Measurements from ENCODE around the gene TUT1.
A peak's percentile ranks its signal among the peaks of the same experiment; 100 is the strongest.

TUT1 gene

GRCh38 chr11:62603776-62604299 lies 12.5 kb upstream of the TUT1 start:
- no peak overlapping the region for H3K4me3 ChIP-seq (ENCODE audit: low read depth, low read length)
- H3K9ac ChIP-seq (ENCODE audit: low read length): no peak overlapping the region
- H3K27ac ChIP-seq (ENCODE audit: low read depth, low read length): no peak overlapping the region
- peaks cover 6% of the 10 kb centered on the region for H3K36me3 ChIP-seq (ENCODE audit: control insufficient read depth, insufficient read depth, low read length)
- peaks cover 24% of the 10 kb centered on the region for H3K4me1 ChIP-seq (ENCODE audit: control insufficient read depth, insufficient read depth, low read length)
- H3K9me3 ChIP-seq (ENCODE audit: control insufficient read depth, insufficient read depth, low read depth, low read length): no peaks in the 10 kb centered on the region
- peaks cover 18% of the 10 kb centered on the region for H3K27me3 ChIP-seq (ENCODE audit: control insufficient read depth, insufficient read depth, low read length)

GRCh38 chr11:62603072-62603408 lies 11.7 kb upstream of the TUT1 start:
- no peak overlapping the region for H3K27ac ChIP-seq (ENCODE audit: low read depth, low read length)
- H3K9ac ChIP-seq (ENCODE audit: low read length): peak overlapping the region; percentile 82
- peaks cover 8% of the 10 kb centered on the region for H3K36me3 ChIP-seq (ENCODE audit: control insufficient read depth, insufficient read depth, low read length)
- peaks cover 26% of the 10 kb centered on the region for H3K4me1 ChIP-seq (ENCODE audit: control insufficient read depth, insufficient read depth, low read length)
- H3K27me3 ChIP-seq (ENCODE audit: control insufficient read depth, insufficient read depth, low read length): peaks cover 18% of the 10 kb centered on the region
- H3K9me3 ChIP-seq (ENCODE audit: control insufficient read depth, insufficient read depth, low read depth, low read length): no peaks in the 10 kb centered on the region
- H3K4me3 ChIP-seq (ENCODE audit: low read depth, low read length): peak overlapping the region; percentile 86

GRCh38 chr11:62602141-62603071 lies 11.1 kb upstream of the TUT1 start:
- Histone ChIP-seq H3K27me3 (ENCODE audit: control insufficient read depth, insufficient read depth, low read length) (peaks cover 18% of the 10 kb centered on the region), H3K27ac (ENCODE audit: low read depth, low read length) (peak overlapping the region; percentile 45; the same call in 1 of the 2 replicates), H3K4me1 (ENCODE audit: control insufficient read depth, insufficient read depth, low read length) (peaks cover 26% of the 10 kb centered on the region), H3K9ac (ENCODE audit: low read length) (peak overlapping the region; percentile 82), H3K36me3 (ENCODE audit: control insufficient read depth, insufficient read depth, low read length) (peaks cover 15% of the 10 kb centered on the region), H3K9me3 (ENCODE audit: control insufficient read depth, insufficient read depth, low read depth, low read length) (no peaks in the 10 kb centered on the region), H3K4me3 (ENCODE audit: low read depth, low read length) (peak overlapping the region; percentile 86)

- peaks cover 21% of the 10 kb centered on the region for H3K36me3 ChIP-seq (ENCODE audit: control insufficient read depth, insufficient read depth, low read length)
- peaks cover 18% of the 10 kb centered on the region for H3K27me3 ChIP-seq (ENCODE audit: control insufficient read depth, insufficient read depth, low read length)
- no peaks in the 10 kb centered on the region for H3K9me3 ChIP-seq (ENCODE audit: control insufficient read depth, insufficient read depth, low read depth, low read length)
- H3K4me1 ChIP-seq (ENCODE audit: control insufficient read depth, insufficient read depth, low read length): peaks cover 23% of the 10 kb centered on the region
- peak within 1 kb of the TSS; percentile 96 for H3K27ac ChIP-seq (ENCODE audit: low read depth, low read length)
- peak within 1 kb of the TSS; percentile 97 for H3K9ac ChIP-seq (ENCODE audit: low read length)
- H3K4me3 ChIP-seq (ENCODE audit: low read depth, low read length): peak within 1 kb of the TSS; percentile 86
These were observed 10.2 kb upstream of the TUT1 start, which contains the start of gene MTA2 for GRCh38 chr11:62601372-62602140. MTA2 (minus strand) TSS chr11:62601865; CDS start chr11:62601450, 415 bp downstream.

GRCh38 chr11:62601122-62601371 lies 9.7 kb upstream of the TUT1 start:
- H3K27me3 ChIP-seq (ENCODE audit: control insufficient read depth, insufficient read depth, low read length): peaks cover 18% of the 10 kb centered on the region
- H3K9me3 ChIP-seq (ENCODE audit: control insufficient read depth, insufficient read depth, low read depth, low read length): no peaks in the 10 kb centered on the region
- H3K9ac ChIP-seq (ENCODE audit: low read length): peak overlapping the region; percentile 97
- peaks cover 23% of the 10 kb centered on the region for H3K4me1 ChIP-seq (ENCODE audit: control insufficient read depth, insufficient read depth, low read length)
- H3K36me3 ChIP-seq (ENCODE audit: control insufficient read depth, insufficient read depth, low read length): peaks cover 26% of the 10 kb centered on the region
- H3K27ac ChIP-seq (ENCODE audit: low read depth, low read length): peak overlapping the region; percentile 96
- H3K4me3 ChIP-seq (ENCODE audit: low read depth, low read length): peak overlapping the region; percentile 86

GRCh38 chr11:62600367-62601121 lies 9.2 kb upstream of the TUT1 start:
- peak overlapping the region; percentile 97 for H3K9ac ChIP-seq (ENCODE audit: low read length)
- H3K27me3 ChIP-seq (ENCODE audit: control insufficient read depth, insufficient read depth, low read length): peaks cover 18% of the 10 kb centered on the region
- peaks cover 23% of the 10 kb centered on the region for H3K4me1 ChIP-seq (ENCODE audit: control insufficient read depth, insufficient read depth, low read length)
- peaks cover 31% of the 10 kb centered on the region for H3K36me3 ChIP-seq (ENCODE audit: control insufficient read depth, insufficient read depth, low read length)
- H3K27ac ChIP-seq (ENCODE audit: low read depth, low read length): peak overlapping the region; percentile 96; the same call in 1 of the 2 replicates
- peak overlapping the region; percentile 86 for H3K4me3 ChIP-seq (ENCODE audit: low read depth, low read length)
- no peaks in the 10 kb centered on the region for H3K9me3 ChIP-seq (ENCODE audit: control insufficient read depth, insufficient read depth, low read depth, low read length)

- H3K9ac ChIP-seq (ENCODE audit: low read length): peak overlapping the region; percentile 97
- peaks cover 18% of the 10 kb centered on the region for H3K27me3 ChIP-seq (ENCODE audit: control insufficient read depth, insufficient read depth, low read length)
- no peak overlapping the region for H3K27ac ChIP-seq (ENCODE audit: low read depth, low read length)
- peaks cover 38% of the 10 kb centered on the region for H3K36me3 ChIP-seq (ENCODE audit: control insufficient read depth, insufficient read depth, low read length)
- peak overlapping the region; percentile 86 for H3K4me3 ChIP-seq (ENCODE audit: low read depth, low read length)
- peaks cover 20% of the 10 kb centered on the region for H3K4me1 ChIP-seq (ENCODE audit: control insufficient read depth, insufficient read depth, low read length)
- H3K9me3 ChIP-seq (ENCODE audit: control insufficient read depth, insufficient read depth, low read depth, low read length): no peaks in the 10 kb centered on the region
These were observed 8.6 kb upstream of the TUT1 start for GRCh38 chr11:62599901-62600300.

GRCh38 chr11:62599069-62599696 lies 7.9 kb upstream of the TUT1 start:
- H3K4me3 ChIP-seq (ENCODE audit: low read depth, low read length): peak overlapping the region; percentile 13
- H3K9me3 ChIP-seq (ENCODE audit: control insufficient read depth, insufficient read depth, low read depth, low read length): no peaks in the 10 kb centered on the region
- H3K27ac ChIP-seq (ENCODE audit: low read depth, low read length): no peak overlapping the region
- H3K4me1 ChIP-seq (ENCODE audit: control insufficient read depth, insufficient read depth, low read length): peaks cover 18% of the 10 kb centered on the region
- H3K27me3 ChIP-seq (ENCODE audit: control insufficient read depth, insufficient read depth, low read length): peaks cover 18% of the 10 kb centered on the region
- no peak overlapping the region for H3K9ac ChIP-seq (ENCODE audit: low read length)
- H3K36me3 ChIP-seq (ENCODE audit: control insufficient read depth, insufficient read depth, low read length): peaks cover 44% of the 10 kb centered on the region

GRCh38 chr11:62595124-62595523 lies 3.8 kb upstream of the TUT1 start:
- Histone ChIP-seq H3K36me3 (ENCODE audit: control insufficient read depth, insufficient read depth, low read length) (peaks cover 54% of the 10 kb centered on the region), H3K9ac (ENCODE audit: low read length) (no peak overlapping the region), H3K27ac (ENCODE audit: low read depth, low read length) (no peak overlapping the region), H3K4me3 (ENCODE audit: low read depth, low read length) (no peak overlapping the region), H3K27me3 (ENCODE audit: control insufficient read depth, insufficient read depth, low read length) (no peaks in the 10 kb centered on the region), H3K9me3 (ENCODE audit: control insufficient read depth, insufficient read depth, low read depth, low read length) (no peaks in the 10 kb centered on the region), H3K4me1 (ENCODE audit: control insufficient read depth, insufficient read depth, low read length) (peaks cover 16% of the 10 kb centered on the region)

- peaks cover 7% of the 10 kb centered on the region for H3K4me1 ChIP-seq (ENCODE audit: control insufficient read depth, insufficient read depth, low read length)
- no peak overlapping the region for H3K9ac ChIP-seq (ENCODE audit: low read length)
- H3K4me3 ChIP-seq (ENCODE audit: low read depth, low read length): no peak overlapping the region
- H3K27me3 ChIP-seq (ENCODE audit: control insufficient read depth, insufficient read depth, low read length): no peaks in the 10 kb centered on the region
- H3K27ac ChIP-seq (ENCODE audit: low read depth, low read length): no peak overlapping the region
- H3K9me3 ChIP-seq (ENCODE audit: control insufficient read depth, insufficient read depth, low read depth, low read length): no peaks in the 10 kb centered on the region
- peaks cover 54% of the 10 kb centered on the region for H3K36me3 ChIP-seq (ENCODE audit: control insufficient read depth, insufficient read depth, low read length)
These were observed 2.2 kb upstream of the TUT1 start for GRCh38 chr11:62593434-62594044.
